ENCODE measurements around the gene MOV10L1.

DNA sequence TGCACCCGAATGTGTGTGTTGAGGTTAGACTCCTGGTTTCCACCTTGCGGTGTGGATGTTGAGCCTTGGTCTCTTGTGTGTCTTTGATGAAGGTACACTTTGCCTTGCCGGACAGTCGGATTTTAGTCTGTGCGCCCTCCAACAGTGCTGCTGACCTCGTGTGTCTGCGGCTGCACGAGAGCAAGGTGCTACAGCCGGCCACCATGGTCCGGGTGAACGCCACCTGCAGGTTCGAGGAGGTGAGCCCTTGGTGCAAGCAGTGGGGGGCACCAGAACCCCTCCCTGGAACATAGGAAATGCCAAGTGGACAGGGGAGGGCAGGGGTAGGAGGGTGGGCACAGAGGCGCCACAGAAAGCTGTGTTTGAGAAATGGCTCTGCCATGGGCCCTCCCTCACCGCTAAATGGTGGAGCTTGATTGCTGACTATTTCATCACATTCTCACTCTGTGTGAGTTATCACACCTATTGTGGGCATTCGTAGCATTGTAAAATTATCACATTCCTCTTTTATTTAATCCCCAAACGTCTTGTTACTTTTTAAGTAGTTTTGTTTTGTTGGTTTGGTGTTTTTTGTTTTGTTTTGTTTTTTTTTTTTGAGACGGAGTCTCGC lies 54.3 kb downstream of the MOV10L1 start:
- TF ChIP-seq POLR2A (IDR thresholded peaks at IDR 0.05; ENCODE audit: low read depth, low read length), result no peak
- TF ChIP-seq, protein P1, sequence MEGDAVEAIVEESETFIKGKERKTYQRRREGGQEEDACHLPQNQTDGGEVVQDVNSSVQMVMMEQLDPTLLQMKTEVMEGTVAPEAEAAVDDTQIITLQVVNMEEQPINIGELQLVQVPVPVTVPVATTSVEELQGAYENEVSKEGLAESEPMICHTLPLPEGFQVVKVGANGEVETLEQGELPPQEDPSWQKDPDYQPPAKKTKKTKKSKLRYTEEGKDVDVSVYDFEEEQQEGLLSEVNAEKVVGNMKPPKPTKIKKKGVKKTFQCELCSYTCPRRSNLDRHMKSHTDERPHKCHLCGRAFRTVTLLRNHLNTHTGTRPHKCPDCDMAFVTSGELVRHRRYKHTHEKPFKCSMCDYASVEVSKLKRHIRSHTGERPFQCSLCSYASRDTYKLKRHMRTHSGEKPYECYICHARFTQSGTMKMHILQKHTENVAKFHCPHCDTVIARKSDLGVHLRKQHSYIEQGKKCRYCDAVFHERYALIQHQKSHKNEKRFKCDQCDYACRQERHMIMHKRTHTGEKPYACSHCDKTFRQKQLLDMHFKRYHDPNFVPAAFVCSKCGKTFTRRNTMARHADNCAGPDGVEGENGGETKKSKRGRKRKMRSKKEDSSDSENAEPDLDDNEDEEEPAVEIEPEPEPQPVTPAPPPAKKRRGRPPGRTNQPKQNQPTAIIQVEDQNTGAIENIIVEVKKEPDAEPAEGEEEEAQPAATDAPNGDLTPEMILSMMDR (IDR thresholded peaks at IDR 0.05; ENCODE audit: extremely low read depth in 1 of 2, insufficient read depth in 1 of 2, low read depth in 1 of 2, low read length in 2 of 2), result no peak
- no peak for TF ChIP-seq POLR2AphosphoS5 (IDR thresholded peaks at IDR 0.05; ENCODE audit: insufficient read depth, low read depth, low read length)
- no peak for TF ChIP-seq EZH2 (IDR thresholded peaks at IDR 0.05; ENCODE audit: borderline replicate concordance, low read depth, low read length, severe bottlenecking)
- no peak for TF ChIP-seq FOS (IDR thresholded peaks at IDR 0.05; ENCODE audit: borderline replicate concordance, insufficient read depth, low read length)
- TF ChIP-seq GATA2 (IDR thresholded peaks at IDR 0.05; ENCODE audit: insufficient read depth, insufficient read length, low read depth, low read length), result no peak
- no peak for TF ChIP-seq MYC (IDR thresholded peaks at IDR 0.05; ENCODE audit: low read depth, low read length)
- TF ChIP-seq, protein P2, sequence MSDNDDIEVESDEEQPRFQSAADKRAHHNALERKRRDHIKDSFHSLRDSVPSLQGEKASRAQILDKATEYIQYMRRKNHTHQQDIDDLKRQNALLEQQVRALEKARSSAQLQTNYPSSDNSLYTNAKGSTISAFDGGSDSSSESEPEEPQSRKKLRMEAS (IDR thresholded peaks at IDR 0.05; ENCODE audit: insufficient read depth, insufficient read length), result no peak

All from endothelial cell of umbilical vein (primary cell).